ENCODE results near the gene MED10. TPM values are rescaled to one million over a fixed set of nuclear protein-coding genes. Genes with fewer than 3 reads are reported as not detected.
"Not testable (repeated sequence)": the region's sequence is repeated elsewhere in the genome, so short reads cannot be mapped to it uniquely, and the experiment has no call there.

The MED10 gene
- total RNA-seq, 1 experiment from 2014 or later: 94.0 TPM

- H2AFZ ChIP-seq (ENCODE audit: low read length): no peak overlapping the region
- H3K79me2 ChIP-seq (ENCODE audit: low read length): no peaks in the 10 kb centered on the region
- H3K9me2 ChIP-seq (replicated peaks; ENCODE audit: low read length): no peaks in the 10 kb centered on the region
- H3K4me1 ChIP-seq (ENCODE audit: insufficient read depth, low read length): peaks cover 15% of the 10 kb centered on the region
- no peak overlapping the region for H3K9ac ChIP-seq (ENCODE audit: low read length)
- TF ChIP-seq EZH2phosphoT487 (IDR thresholded peaks at IDR 0.05; ENCODE audit: borderline replicate concordance, low read length): no peak
- no peak for TF ChIP-seq EZH2 (IDR thresholded peaks at IDR 0.05; ENCODE audit: low read length, unreplicated experiment)
- TF ChIP-seq CTCF (conservative IDR thresholded peaks at IDR 0.05; ENCODE audit: low read depth, low read length): no peak
- no peaks in the 10 kb centered on the region for H4K20me1 ChIP-seq (ENCODE audit: low read length)
- intact Hi-C loops (cut with micrococcal nuclease): no loop called here
- peak overlapping the region; percentile 13; the same call in 1 of the 2 replicates for H3K27ac ChIP-seq (ENCODE audit: low read length)
- no peaks in the 10 kb centered on the region for H3F3A ChIP-seq (ENCODE audit: low read length, unreplicated experiment)
- H3K36me3 ChIP-seq (ENCODE audit: low read depth, low read length): peaks cover 20% of the 10 kb centered on the region
- peak; percentile 97 for ATAC-seq
- no peak overlapping the region for H3K4me2 ChIP-seq (ENCODE audit: low read length)
- BruUV-seq (replicated peaks): no TSS peak
- CTCF ChIA-PET: no interaction called here
- POLR2A ChIA-PET (ENCODE audit: unreplicated experiment): interaction anchor here (0.9 kb wide), 1 partner anchor 13 kb away, joined by 11 read pairs; the partner anchor contains the start of gene MED10
- DNase-seq: peak; percentile 79
- no peaks in the 10 kb centered on the region for H3K9me3 ChIP-seq (ENCODE audit: low read length)
- no peaks in the 10 kb centered on the region for H3K27me3 ChIP-seq (ENCODE audit: low read length)
- no peak overlapping the region for H3K4me3 ChIP-seq (ENCODE audit: low read length)
Measured at GRCh38 chr5:6365142-6365976, 13.0 kb downstream of the MED10 start.

- CTCF ChIA-PET; H3K27ac ChIP-seq (ENCODE audit: low read length); H3K4me3 ChIP-seq (ENCODE audit: low read length); H3K27me3 ChIP-seq (ENCODE audit: low read length); DNase-seq; H3K36me3 ChIP-seq (ENCODE audit: low read depth, low read length); H3F3A ChIP-seq (ENCODE audit: low read length, unreplicated experiment); H3K9me3 ChIP-seq (ENCODE audit: low read length); POLR2A ChIA-PET (ENCODE audit: unreplicated experiment); BruUV-seq (replicated peaks); H3K4me2 ChIP-seq (ENCODE audit: low read length); H3K79me2 ChIP-seq (ENCODE audit: low read length); H2AFZ ChIP-seq (ENCODE audit: low read length); H3K9ac ChIP-seq (ENCODE audit: low read length); H4K20me1 ChIP-seq (ENCODE audit: low read length); ATAC-seq; intact Hi-C loops (cut with micrococcal nuclease); H3K9me2 ChIP-seq (replicated peaks; ENCODE audit: low read length): not testable (repeated sequence)
- peaks cover 24% of the 10 kb centered on the region for H3K4me1 ChIP-seq (ENCODE audit: insufficient read depth, low read length)
Measured at GRCh38 chr5:6363454-6364011, 14.8 kb downstream of the MED10 start.

- no peak for DNase-seq
- no peaks in the 10 kb centered on the region for H3K9me3 ChIP-seq (ENCODE audit: low read length)
- H3K79me2 ChIP-seq (ENCODE audit: low read length): no peaks in the 10 kb centered on the region
- no peak for TF ChIP-seq CTCF (conservative IDR thresholded peaks at IDR 0.05; ENCODE audit: low read depth, low read length)
- no peak for TF ChIP-seq EZH2phosphoT487 (IDR thresholded peaks at IDR 0.05; ENCODE audit: borderline replicate concordance, low read length)
- TF ChIP-seq EZH2 (IDR thresholded peaks at IDR 0.05; ENCODE audit: low read length, unreplicated experiment): no peak
- H3K36me3 ChIP-seq (ENCODE audit: low read depth, low read length): no peaks in the 10 kb centered on the region
- peaks cover 24% of the 10 kb centered on the region for H3K4me1 ChIP-seq (ENCODE audit: insufficient read depth, low read length)
- no peak for ATAC-seq
- intact Hi-C loops (cut with micrococcal nuclease): no loop called here
- no peak overlapping the region for H3K27ac ChIP-seq (ENCODE audit: low read length)
- H3F3A ChIP-seq (ENCODE audit: low read length, unreplicated experiment): no peaks in the 10 kb centered on the region
- H3K4me2 ChIP-seq (ENCODE audit: low read length): no peak overlapping the region
- no TSS peak for BruUV-seq (replicated peaks)
- H2AFZ ChIP-seq (ENCODE audit: low read length): no peak overlapping the region
- no peaks in the 10 kb centered on the region for H3K9me2 ChIP-seq (replicated peaks; ENCODE audit: low read length)
- no peak overlapping the region for H3K4me3 ChIP-seq (ENCODE audit: low read length)
- POLR2A ChIA-PET (ENCODE audit: unreplicated experiment): no interaction called here
- no peak overlapping the region for H3K9ac ChIP-seq (ENCODE audit: low read length)
- CTCF ChIA-PET: no interaction called here
- H4K20me1 ChIP-seq (ENCODE audit: low read length): no peaks in the 10 kb centered on the region
- no peaks in the 10 kb centered on the region for H3K27me3 ChIP-seq (ENCODE audit: low read length)
Measured at GRCh38 chr5:6362846-6363245, 15.5 kb downstream of the MED10 start.
